Esophagus muscularis mucosa (tissue), 4 donors: Measurements from ENCODE around the gene TALDO1. TPM values are rescaled to one million over a fixed set of nuclear protein-coding genes. Genes with fewer than 3 reads are reported as not detected.

Experiments used
- DNase-seq: peaks from one replicate; pipeline ENCODE4 v3.0.0-alpha.2; 2017; ENCODE audit errors: extremely low spot score
- H3K27ac ChIP-seq, 4 donors: fragments of 200-600 bp; sonication (generic); replicated peaks in 1 of 4; 1 replicate in 3 of 4; 2 replicates in 1 of 4; pipeline ENCODE4 v1.5.1; 2016 to 2019; ENCODE audit warnings: mild to moderate bottlenecking in 1 of 4
- H3K27me3 ChIP-seq, 4 donors: fragments of 200-600 bp; sonication (generic); one replicate each; pipeline versions ENCODE4 v1.5.1 to v1.6.0; 2016 to 2019
- H3K36me3 ChIP-seq, 4 donors: fragments of 200-600 bp; sonication (generic); one replicate each; pipeline ENCODE4 v1.5.1; 2016 to 2019
- H3K4me1 ChIP-seq, 4 donors: fragments of 200-600 bp; sonication (generic); one replicate each; pipeline ENCODE4 v1.5.1; 2016 to 2019
- H3K4me3 ChIP-seq, 4 donors: fragments of 200-600 bp; sonication (generic); 1 replicate in 2 of 4; 2 replicates in 2 of 4; pipeline ENCODE4 v1.5.1; 2016 to 2019; ENCODE audit warnings: mild to moderate bottlenecking in 4 of 4, moderate library complexity in 1 of 4
- H3K9me3 ChIP-seq, 4 donors: fragments of 200-600 bp; sonication (generic); 1 replicate in 3 of 4; 2 replicates in 1 of 4; pipeline ENCODE4 v1.5.1; 2016 to 2019
- CTCF ChIP-seq, 3 experiments: fragments of 200-600 bp in 2 of 3; fragments of 450-650 bp in 1 of 3; sonication (generic) in 2 of 3; IDR thresholded peaks; one replicate each; pipeline ENCODE4 v1.5.1; 2017 to 2019; ENCODE audit warnings: antibody characterized with exemption in 3 of 3, mild to moderate bottlenecking in 2 of 3, moderate library complexity in 1 of 3
- EP300 ChIP-seq: sonication (generic); formaldehyde crosslinking; IDR thresholded peaks from one replicate; pipeline ENCODE4 v1.6.1; 2017; ENCODE audit warnings: antibody characterized with exemption
- POLR2A ChIP-seq: fragments of 450-650 bp; IDR thresholded peaks from one replicate; pipeline ENCODE4 v1.6.1; 2017; ENCODE audit warnings: antibody characterized with exemption, moderate library complexity, mild to moderate bottlenecking, low read depth
- POLR2AphosphoS5 ChIP-seq, 2 donors: sonication (generic); formaldehyde crosslinking; IDR thresholded peaks; one replicate each; pipeline ENCODE4 v1.6.1; 2017; ENCODE audit warnings: antibody characterized with exemption in 2 of 2
- WGBS: methylation state at CpG from one replicate; pipeline ENCODE4 v1.1.5; 2018; 5-methylcytosine and 5-hydroxymethylcytosine counted together
- intact Hi-C: fragments of 100-400 bp; cut with DNase I; formaldehyde crosslinking; loops from one replicate; pipeline ENCODE4 v1.15.1; 2023
- total RNA-seq, 4 donors: library from RNA; depleted of rRNA; stranded (reverse); fragments of >200 nt; gene quantifications; one replicate each; pipeline versions ENCODE4 v1.1.0 to v1.2.1, GENCODE V29; 2016

TALDO1 gene
- total RNA-seq, 4 donors from 2014 or later = 168 to 231 (median 186) TPM

- Histone ChIP-seq H3K4me1 (peaks cover 24 to 71% (median 55%) of the 10 kb centered on the region in 4 donors), H3K9me3 (no peaks in the 10 kb centered on the region), H3K27me3 (no peaks in the 10 kb centered on the region), H3K27ac (peak overlapping the region; percentile 83 to 90 (median 87)), H3K4me3 (peak overlapping the region; percentile 85 to 99 (median 96)), H3K36me3 (peaks cover 3 to 35% (median 30%) of the 10 kb centered on the region in 4 donors)
- WGBS = 0% methylated on average over 13 of the region's 65 CpGs
- TF ChIP-seq EP300 = no peak
- DNase-seq = no peak
- intact Hi-C loops = no loop called here
Measured at GRCh38 chr11:776561-777287, 29.5 kb downstream of the TALDO1 start.

GRCh38 chr11:777288-778255 lies 30.3 kb downstream of the TALDO1 start, which contains the start of gene GATD1:
Gene GATD1, minus strand, starts transcription at chr11:777487. Its CDS starts 25 bp downstream, at chr11:777462.
- WGBS = 1% methylated on average over 23 of the region's 110 CpGs
- peaks cover 24 to 64% (median 51%) of the 10 kb centered on the region in 4 donors for H3K4me1 ChIP-seq
- peak; percentile 96 for DNase-seq
- peaks cover 0 to 27% (median 21%) of the 10 kb centered on the region in 4 donors for H3K36me3 ChIP-seq
- H3K9me3 ChIP-seq = no peaks in the 10 kb centered on the region
- no peaks in the 10 kb centered on the region for H3K27me3 ChIP-seq
- intact Hi-C loops = no loop called here
- H3K4me3 ChIP-seq = peak within 1 kb of the TSS; percentile 85 to 99 (median 96)
- TF ChIP-seq POLR2AphosphoS5 (IDR thresholded peaks at IDR 0.05) (peak; percentile 69 to 82), CTCF (IDR thresholded peaks at IDR 0.05) (peak in 2 of 3 experiments; percentile 3 to 31), POLR2A (peak; percentile 59), EP300 (no peak)
- peak within 1 kb of the TSS; percentile 83 to 90 (median 87) for H3K27ac ChIP-seq

- no peak for DNase-seq
- Histone ChIP-seq H3K4me3 (no peak overlapping the region), H3K27me3 (no peaks in the 10 kb centered on the region), H3K9me3 (no peaks in the 10 kb centered on the region), H3K4me1 (peaks cover 33 to 58% (median 49%) of the 10 kb centered on the region in 4 donors), H3K27ac (no peak overlapping the region), H3K36me3 (peaks cover 0 to 12% (median 5%) of the 10 kb centered on the region in 4 donors)
- 93% methylated on average over 12 of the region's 23 CpGs for WGBS
- no peak for TF ChIP-seq POLR2A
- no peak for TF ChIP-seq POLR2AphosphoS5 (IDR thresholded peaks at IDR 0.05)
- TF ChIP-seq CTCF (IDR thresholded peaks at IDR 0.05) = no peak
- TF ChIP-seq EP300 = no peak
- intact Hi-C loops = no loop called here
Measured at GRCh38 chr11:778976-779954, 32.0 kb downstream of the TALDO1 start.

- Histone ChIP-seq H3K27ac (no peak overlapping the region), H3K27me3 (no peaks in the 10 kb centered on the region), H3K4me1 (peaks cover 30 to 50% (median 43%) of the 10 kb centered on the region in 4 donors), H3K36me3 (peaks cover 0 to 13% (median 2%) of the 10 kb centered on the region in 4 donors), H3K9me3 (no peaks in the 10 kb centered on the region), H3K4me3 (no peak overlapping the region)
- TF ChIP-seq POLR2AphosphoS5 (IDR thresholded peaks at IDR 0.05) (no peak), POLR2A (no peak), CTCF (IDR thresholded peaks at IDR 0.05) (no peak), EP300 (no peak)
- no peak for DNase-seq
- intact Hi-C loops = no loop called here
- 97% methylated on average over 14 of the region's 16 CpGs for WGBS
Measured at GRCh38 chr11:779955-780532, 32.8 kb downstream of the TALDO1 start.
